Natural killer cell (primary cell): ENCODE measurements around the gene FGGY. TPM values are rescaled to one million over a fixed set of nuclear protein-coding genes. Genes with fewer than 3 reads are reported as not detected.

Experiments used
- ATAC-seq, 3 donors: fragments of 150-1000 bp in 2 of 3; fragments of 200-7000 bp in 1 of 3; cut with Tn5 transposase; 1 replicate in 1 of 3; 2 replicates in 2 of 3; pipeline ENCODE4 v1.10.0; 2021; ENCODE audit warnings: mild to moderate bottlenecking in 2 of 3, moderate library complexity in 2 of 3
- DNase-seq, 2 donors: peaks; one replicate each; pipeline versions ENCODE4 v3.0.0 to v3.0.0-alpha.2; 2013 to 2021; ENCODE audit warnings: mixed read lengths in 1 of 2
- H3K27ac ChIP-seq: one replicate; pipeline ENCODE4 v1.5.1; 2013; ENCODE audit warnings: mild to moderate bottlenecking, low read length
- H3K27me3 ChIP-seq: one replicate; pipeline ENCODE4 v1.6.1; 2013; ENCODE audit warnings: low read length; ENCODE audit not compliant: control insufficient read depth, insufficient read depth
- H3K36me3 ChIP-seq: one replicate; pipeline ENCODE4 v1.6.1; 2013; ENCODE audit warnings: low read length; ENCODE audit not compliant: control insufficient read depth, insufficient read depth
- H3K4me1 ChIP-seq: one replicate; pipeline ENCODE4 v1.6.1; 2013; ENCODE audit warnings: low read length; ENCODE audit not compliant: control insufficient read depth, insufficient read depth
- H3K4me3 ChIP-seq: one replicate; pipeline ENCODE4 v1.5.1; 2013; ENCODE audit warnings: low read length
- H3K9me3 ChIP-seq: one replicate; pipeline ENCODE4 v1.6.1; 2013; ENCODE audit warnings: low read length; ENCODE audit not compliant: control insufficient read depth, insufficient read depth
- H3K27ac Mint-ChIP-seq, 2 donors: one replicate each; pipeline ENCODE4 v1.8.0; 2022; ENCODE audit warnings: mild to moderate bottlenecking in 2 of 2, mixed read lengths in 2 of 2, moderate library complexity in 1 of 2
- H3K27me3 Mint-ChIP-seq, 2 donors: one replicate each; pipeline ENCODE4 v1.8.0; 2022; ENCODE audit warnings: low read depth in 2 of 2, mixed read lengths in 2 of 2
- H3K36me3 Mint-ChIP-seq: one replicate; pipeline ENCODE4 v1.8.0; 2022; ENCODE audit warnings: mixed read lengths
- H3K4me1 Mint-ChIP-seq, 2 donors: one replicate each; pipeline ENCODE4 v1.8.0; 2022; ENCODE audit warnings: mixed read lengths in 2 of 2
- H3K4me3 Mint-ChIP-seq: one replicate; pipeline ENCODE4 v1.8.0; 2022; ENCODE audit warnings: mild to moderate bottlenecking, moderate library complexity, mixed read lengths
- H3K9me3 Mint-ChIP-seq, 2 donors: one replicate each; pipeline ENCODE4 v1.8.0; 2022; ENCODE audit warnings: mixed read lengths in 2 of 2
- WGBS: methylation state at CpG from one replicate; pipeline ENCODE4 v1.1.7; 2013; ENCODE audit warnings: missing lambda C conversion rate; ENCODE audit not compliant: insufficient coverage; 5-methylcytosine and 5-hydroxymethylcytosine counted together
- intact Hi-C: fragments of 100-400 bp; cut with micrococcal nuclease; formaldehyde crosslinking; loops from one replicate; pipeline ENCODE4 v1.14.2; 2022
- total RNA-seq, 4 donors: library from RNA; stranded (reverse); fragments of 120-200 nt in 1 of 4; gene quantifications; one replicate each; pipeline versions ENCODE4 v1.2.3 to v1.2.4, GENCODE V29; 2013 to 2022
- TF ChIP-seq, protein P1 (sequence below): fragments of 200-600 bp; IDR thresholded peaks from one replicate; pipeline ENCODE4 v1.8.0; 2022; ENCODE audit warnings: antibody characterized with exemption

FGGY gene
- total RNA-seq, 3 donors from 2014 or later (not counting 1 experiment from before 2014, with no cell fraction given): 21.8 to 31.5 (median 21.8) TPM

DNA sequence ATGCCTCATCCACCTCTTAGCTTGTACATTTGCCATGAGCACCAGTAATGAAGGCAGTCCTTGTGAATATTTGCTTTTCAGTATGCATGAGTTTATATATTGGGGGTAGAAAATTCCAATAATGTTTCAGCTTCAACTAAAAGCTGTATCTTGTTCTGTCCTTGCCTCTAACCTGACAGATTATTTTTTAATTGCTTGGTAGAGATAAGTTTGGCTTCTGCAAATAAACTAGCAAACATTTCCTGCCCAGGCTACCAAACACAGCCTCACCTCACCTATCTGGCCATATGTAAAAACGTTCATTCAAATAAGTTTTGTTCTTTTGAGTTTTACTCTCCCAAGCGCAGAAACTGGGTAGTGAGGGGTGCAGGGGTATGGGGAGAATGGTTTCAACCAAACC lies 442.2 kb downstream of the FGGY start:
- H3K27ac ChIP-seq: no peak overlapping the region
- Mint-ChIP-seq H3K36me3 (peaks cover 10% of the 10 kb centered on the region), H3K27me3 (no peaks in the 10 kb centered on the region), H3K9me3 (peaks cover 5 to 7% of the 10 kb centered on the region in 2 donors), H3K27ac (no peak overlapping the region), H3K4me3 (no peak overlapping the region), H3K4me1 (no peaks in the 10 kb centered on the region)
- DNase-seq: no peak
- 75% methylated on average over 2 of the region's 2 CpGs for WGBS
- H3K4me1 ChIP-seq: no peaks in the 10 kb centered on the region
- TF ChIP-seq, protein P1, sequence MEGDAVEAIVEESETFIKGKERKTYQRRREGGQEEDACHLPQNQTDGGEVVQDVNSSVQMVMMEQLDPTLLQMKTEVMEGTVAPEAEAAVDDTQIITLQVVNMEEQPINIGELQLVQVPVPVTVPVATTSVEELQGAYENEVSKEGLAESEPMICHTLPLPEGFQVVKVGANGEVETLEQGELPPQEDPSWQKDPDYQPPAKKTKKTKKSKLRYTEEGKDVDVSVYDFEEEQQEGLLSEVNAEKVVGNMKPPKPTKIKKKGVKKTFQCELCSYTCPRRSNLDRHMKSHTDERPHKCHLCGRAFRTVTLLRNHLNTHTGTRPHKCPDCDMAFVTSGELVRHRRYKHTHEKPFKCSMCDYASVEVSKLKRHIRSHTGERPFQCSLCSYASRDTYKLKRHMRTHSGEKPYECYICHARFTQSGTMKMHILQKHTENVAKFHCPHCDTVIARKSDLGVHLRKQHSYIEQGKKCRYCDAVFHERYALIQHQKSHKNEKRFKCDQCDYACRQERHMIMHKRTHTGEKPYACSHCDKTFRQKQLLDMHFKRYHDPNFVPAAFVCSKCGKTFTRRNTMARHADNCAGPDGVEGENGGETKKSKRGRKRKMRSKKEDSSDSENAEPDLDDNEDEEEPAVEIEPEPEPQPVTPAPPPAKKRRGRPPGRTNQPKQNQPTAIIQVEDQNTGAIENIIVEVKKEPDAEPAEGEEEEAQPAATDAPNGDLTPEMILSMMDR: no peak
- peaks cover 5% of the 10 kb centered on the region for H3K9me3 ChIP-seq
- no peak for ATAC-seq
- H3K27me3 ChIP-seq: no peaks in the 10 kb centered on the region
- no peaks in the 10 kb centered on the region for H3K36me3 ChIP-seq
- no peak overlapping the region for H3K4me3 ChIP-seq
- intact Hi-C loops: no loop called here

DNA sequence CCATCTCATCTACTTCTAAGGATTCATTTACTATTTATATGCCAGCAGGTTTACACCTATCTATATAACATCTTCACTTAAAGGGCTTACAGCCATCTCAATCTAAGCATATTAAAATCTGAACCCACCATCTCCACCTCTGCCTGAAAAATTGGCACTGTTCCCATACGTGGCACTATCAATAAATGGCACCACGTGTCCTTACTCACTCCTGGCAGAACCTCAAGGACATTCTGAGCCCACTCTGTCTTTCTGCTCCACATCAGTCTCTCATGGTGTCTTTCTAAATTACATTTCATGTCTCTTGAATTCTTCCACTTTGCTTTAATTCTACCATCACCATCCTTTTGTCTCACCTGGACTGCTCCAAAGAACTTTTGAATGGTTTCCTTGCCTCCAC lies 445.6 kb downstream of the FGGY start:
- H3K27me3 Mint-ChIP-seq: no peaks in the 10 kb centered on the region
- no peak for ATAC-seq
- TF ChIP-seq, protein P1: no peak
- no peak overlapping the region for H3K27ac Mint-ChIP-seq
- Histone ChIP-seq H3K27ac (no peak overlapping the region), H3K4me3 (no peak overlapping the region), H3K27me3 (no peaks in the 10 kb centered on the region), H3K4me1 (no peaks in the 10 kb centered on the region), H3K36me3 (no peaks in the 10 kb centered on the region), H3K9me3 (no peaks in the 10 kb centered on the region)
- H3K9me3 Mint-ChIP-seq: peaks cover 0 to 2% of the 10 kb centered on the region in 2 donors
- DNase-seq: no peak
- no peaks in the 10 kb centered on the region for H3K36me3 Mint-ChIP-seq
- H3K4me3 Mint-ChIP-seq: no peak overlapping the region
- WGBS: 85% methylated on average over 2 of the region's 2 CpGs
- intact Hi-C loops: no loop called here
- no peaks in the 10 kb centered on the region for H3K4me1 Mint-ChIP-seq

DNA sequence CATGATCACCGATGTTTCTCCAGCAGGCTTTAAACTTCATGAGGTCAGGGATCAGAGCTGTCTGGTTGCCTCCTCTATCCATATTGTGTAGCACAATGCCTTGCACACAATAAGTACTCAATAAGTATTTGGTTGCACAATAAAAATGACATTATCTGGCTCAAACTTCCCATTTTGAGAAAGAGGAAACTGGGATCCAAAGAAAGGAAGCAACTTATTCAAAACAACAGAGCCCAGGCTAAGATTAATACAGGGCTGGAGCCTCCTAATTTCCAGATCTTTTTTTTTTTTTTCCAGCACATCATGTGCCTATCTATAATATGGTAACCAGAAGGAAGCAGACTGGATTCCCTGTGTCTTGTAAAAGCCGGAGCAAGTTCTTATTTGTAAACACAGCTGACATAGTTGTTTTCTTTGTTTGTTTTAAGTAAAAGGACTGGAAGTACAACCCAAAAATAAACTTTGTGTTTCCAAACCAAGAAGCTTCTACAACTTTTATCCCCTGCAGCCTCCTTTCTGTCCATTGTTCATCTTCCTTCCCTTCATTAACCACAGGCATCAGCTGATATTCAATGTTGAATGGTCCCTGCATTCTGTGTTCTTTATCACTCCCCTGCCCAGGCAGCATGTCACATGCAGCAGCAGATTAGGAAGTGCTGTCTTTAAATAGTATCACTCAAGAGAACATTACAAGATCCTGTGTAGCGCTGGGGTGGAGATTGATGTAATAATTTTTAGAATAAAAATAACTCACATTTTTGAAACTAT lies 446.6 kb downstream of the FGGY start:
- no peak overlapping the region for H3K27ac Mint-ChIP-seq
- no peak for DNase-seq
- TF ChIP-seq, protein P1: no peak
- ATAC-seq: no peak
- intact Hi-C loops: no loop called here
- no peaks in the 10 kb centered on the region for H3K4me1 Mint-ChIP-seq
- WGBS: 50% methylated on average over 1 of the region's 3 CpGs
- Histone ChIP-seq H3K4me1 (no peaks in the 10 kb centered on the region), H3K9me3 (no peaks in the 10 kb centered on the region), H3K27me3 (no peaks in the 10 kb centered on the region), H3K36me3 (no peaks in the 10 kb centered on the region), H3K4me3 (no peak overlapping the region), H3K27ac (no peak overlapping the region)
- H3K27me3 Mint-ChIP-seq: no peaks in the 10 kb centered on the region
- no peaks in the 10 kb centered on the region for H3K36me3 Mint-ChIP-seq
- H3K4me3 Mint-ChIP-seq: no peak overlapping the region
- peaks cover 0 to 2% of the 10 kb centered on the region in 2 donors for H3K9me3 Mint-ChIP-seq
